AG10803 (cell line): ENCODE results near the gene PCDHGA2.
A peak's percentile ranks its signal among the peaks of the same experiment; 100 is the strongest.

Experiments used
- DNase-seq: peaks from one replicate; pipeline ENCODE4 v3.0.0; 2010; ENCODE audit warnings: low read depth
- H3K4me3 ChIP-seq: 2 replicates; pipeline ENCODE4 v1.5.1; 2011; ENCODE audit warnings: mild to moderate bottlenecking, low read length, control low read depth
- CTCF ChIP-seq: conservative IDR thresholded peaks from 2 replicates; pipeline ENCODE4 v1.5.1; 2011; ENCODE audit warnings: mild to moderate bottlenecking, low read length, control low read depth, inconsistent platforms

The PCDHGA2 gene

GRCh38 chr5:141363952-141364660 is 25.5 kb downstream of the PCDHGA2 start, which contains the start of gene PCDHGA5:
TSS of gene PCDHGA5 (plus strand) at chr5:141364162. CDS start at chr5:141364331, 169 bp downstream.
- peak within 1 kb of the TSS; percentile 39 for H3K4me3 ChIP-seq
- peak; percentile 26 for DNase-seq
- peak; percentile 36 for TF ChIP-seq CTCF

DNA sequence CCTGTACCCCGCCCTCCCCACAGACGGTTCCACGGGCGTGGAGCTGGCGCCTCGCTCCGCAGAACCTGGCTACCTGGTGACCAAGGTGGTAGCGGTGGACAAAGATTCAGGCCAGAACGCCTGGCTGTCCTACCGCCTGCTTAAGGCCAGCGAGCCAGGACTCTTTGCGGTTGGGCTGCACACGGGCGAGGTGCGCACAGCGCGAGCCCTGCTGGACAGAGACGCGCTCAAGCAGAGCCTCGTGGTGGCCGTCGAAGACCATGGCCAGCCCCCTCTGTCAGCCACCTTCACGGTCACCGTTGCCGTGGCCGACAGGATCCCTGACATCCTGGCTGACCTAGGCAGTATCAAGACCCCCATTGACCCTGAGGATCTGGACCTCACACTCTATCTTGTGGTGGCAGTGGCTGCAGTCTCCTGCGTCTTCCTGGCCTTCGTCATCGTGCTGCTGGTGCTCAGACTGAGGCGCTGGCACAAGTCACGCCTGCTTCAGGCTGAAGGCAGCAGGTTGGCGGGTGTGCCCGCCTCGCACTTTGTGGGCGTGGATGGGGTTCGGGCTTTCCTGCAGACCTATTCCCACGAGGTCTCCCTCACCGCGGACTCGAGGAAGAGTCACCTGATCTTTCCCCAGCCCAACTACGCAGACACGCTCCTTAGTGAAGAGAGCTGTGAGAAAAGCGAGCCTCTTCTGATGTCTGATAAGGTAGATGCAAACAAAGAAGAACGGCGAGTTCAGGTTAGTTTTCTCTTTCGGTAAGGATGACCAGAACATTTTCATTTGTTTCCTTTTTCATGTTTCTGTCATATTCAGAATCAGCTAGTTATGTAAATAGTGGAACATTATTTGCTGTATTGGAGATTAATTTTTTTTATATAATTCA is 27.7 kb downstream of the PCDHGA2 start:
- TF ChIP-seq CTCF, result no peak
- no peak for DNase-seq

DNA sequence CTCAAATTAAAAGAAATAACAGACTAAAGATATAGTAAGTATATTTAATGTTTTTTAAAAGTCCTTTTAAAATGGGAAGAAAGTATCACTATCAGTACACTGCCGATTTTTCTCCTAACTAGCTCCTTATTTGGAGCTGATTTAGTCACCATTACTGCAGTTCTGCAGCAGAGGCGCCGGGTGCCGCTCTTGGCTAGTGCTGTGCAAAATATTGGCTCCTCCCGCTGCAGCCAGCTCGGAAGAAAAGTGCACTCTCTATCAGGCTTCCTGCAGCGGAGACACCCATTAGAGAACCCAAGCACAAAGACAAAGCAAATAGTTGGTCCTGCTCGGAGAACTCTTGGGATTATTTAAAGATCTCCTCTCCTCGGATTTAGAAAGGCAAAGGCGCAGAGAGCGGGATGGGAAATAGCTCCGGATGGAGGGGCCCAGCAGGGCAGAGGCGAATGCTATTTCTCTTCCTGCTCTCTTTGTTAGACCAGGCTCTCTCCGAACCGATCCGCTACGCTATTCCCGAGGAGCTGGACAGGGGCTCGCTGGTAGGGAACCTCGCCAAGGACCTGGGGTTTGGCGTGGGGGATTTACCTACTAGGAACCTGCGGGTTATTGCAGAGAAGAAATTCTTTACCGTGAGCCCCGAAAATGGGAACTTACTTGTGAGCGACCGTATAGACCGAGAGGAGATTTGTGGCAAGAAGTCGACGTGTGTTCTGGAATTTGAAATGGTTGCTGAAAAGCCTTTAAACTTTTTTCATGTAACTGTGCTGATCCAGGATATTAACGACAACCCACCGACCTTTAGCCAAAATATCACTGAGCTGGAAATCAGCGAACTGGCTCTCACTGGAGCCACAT is 31.7 kb downstream of the PCDHGA2 start, which contains the start of gene PCDHGB3:
Gene PCDHGB3 (plus strand): TSS at position 249 of the 855 bp plus-strand sequence. CDS start 153 bp downstream, at position 402.
- peak; percentile 73 for DNase-seq

More for the DNA sequence above, 27.7 kb downstream of the PCDHGA2 start:
- no peak overlapping the region for H3K4me3 ChIP-seq

DNA sequence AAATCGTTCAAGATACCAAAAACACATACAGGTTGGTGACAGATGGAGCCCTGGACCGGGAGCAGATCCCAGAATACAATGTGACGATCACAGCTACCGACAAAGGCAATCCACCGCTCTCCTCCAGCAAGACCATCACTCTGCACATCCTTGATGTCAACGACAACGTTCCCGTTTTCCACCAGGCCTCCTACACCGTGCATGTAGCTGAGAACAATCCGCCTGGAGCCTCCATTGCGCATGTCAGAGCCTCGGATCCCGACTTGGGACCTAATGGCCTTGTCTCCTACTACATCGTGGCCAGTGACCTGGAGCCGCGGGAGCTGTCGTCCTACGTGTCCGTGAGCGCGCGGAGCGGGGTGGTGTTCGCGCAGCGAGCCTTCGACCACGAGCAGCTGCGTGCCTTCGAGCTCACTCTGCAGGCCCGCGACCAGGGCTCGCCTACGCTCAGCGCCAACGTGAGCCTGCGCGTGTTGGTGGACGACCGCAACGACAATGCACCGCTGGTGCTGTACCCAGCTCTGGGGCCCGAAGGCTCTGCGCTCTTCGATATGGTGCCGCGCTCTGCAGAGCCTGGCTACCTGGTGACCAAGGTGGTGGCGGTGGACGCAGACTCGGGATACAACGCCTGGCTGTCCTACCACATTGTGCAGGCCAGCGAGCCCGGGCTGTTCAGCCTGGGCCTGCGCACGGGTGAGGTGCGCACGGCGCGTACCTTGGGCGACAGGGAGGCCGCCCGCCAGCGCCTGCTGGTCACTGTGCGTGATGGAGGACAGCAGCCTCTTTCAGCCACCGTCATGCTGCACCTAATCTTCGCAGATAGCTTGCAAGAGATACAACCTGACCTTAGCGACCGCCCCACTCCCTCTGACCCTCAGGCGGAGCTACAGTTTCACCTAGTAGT is 33.3 kb downstream of the PCDHGA2 start:
- TF ChIP-seq CTCF, result no peak
- DNase-seq, result no peak
- H3K4me3 ChIP-seq, result no peak overlapping the region

More for the DNA sequence above, 31.7 kb downstream of the PCDHGA2 start, which contains the start of gene PCDHGB3:
- peak within 1 kb of the TSS; percentile 55 for H3K4me3 ChIP-seq
- peak; percentile 62 for TF ChIP-seq CTCF

DNA sequence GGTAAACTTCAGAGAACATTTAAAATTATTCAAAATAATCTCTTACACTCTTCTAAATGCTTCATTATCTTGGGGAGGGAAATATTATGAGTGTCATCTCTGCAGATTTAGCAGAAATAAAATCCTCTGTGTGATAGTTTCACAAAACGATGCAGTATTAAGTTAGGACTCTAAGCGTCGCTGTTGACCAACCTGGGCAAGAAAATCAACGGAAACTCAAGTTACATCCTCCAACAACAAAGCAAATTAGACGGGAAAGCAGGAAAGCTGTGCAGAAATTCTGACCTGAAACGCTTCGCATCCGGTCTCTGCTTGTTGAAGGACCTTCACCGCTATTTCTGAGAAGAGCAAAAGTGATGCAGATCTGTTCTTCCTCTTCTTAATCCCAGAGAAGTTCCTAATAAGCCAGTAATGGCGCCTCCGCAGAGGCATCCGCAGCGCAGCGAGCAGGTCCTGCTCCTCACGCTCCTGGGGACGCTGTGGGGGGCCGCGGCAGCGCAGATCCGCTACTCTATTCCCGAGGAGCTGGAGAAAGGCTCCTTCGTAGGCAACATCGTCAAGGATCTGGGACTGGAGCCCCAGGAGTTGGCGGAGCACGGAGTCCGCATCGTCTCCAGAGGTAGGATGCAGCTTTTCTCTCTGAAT is 35.2 kb downstream of the PCDHGA2 start, which contains the start of gene PCDHGA6:
Gene PCDHGA6 (plus strand): TSS at position 219 of the 645 bp plus-strand sequence. CDS start 193 bp downstream, at position 412.
- peak within 1 kb of the TSS; percentile 56 for H3K4me3 ChIP-seq
- TF ChIP-seq CTCF, result peak; percentile 69
- DNase-seq, result peak; percentile 38
